SK-MEL-5 (cell line): ENCODE data around the gene HSFX1. TPM values are rescaled to one million over a fixed set of nuclear protein-coding genes. Genes with fewer than 3 reads are reported as not detected.
"Not testable (repeated sequence)": the region's sequence is repeated elsewhere in the genome, so short reads cannot be mapped to it uniquely, and the experiment has no call there.

Source experiments
- DNase-seq: peaks from one replicate; pipeline ENCODE4 v3.0.0-alpha.2; 2016; ENCODE audit warnings: low read depth, low spot score
- in situ Hi-C: cut with HindIII; loops from 2 replicates; pipeline ENCODE4 v1.10.0; 2016; ENCODE audit warnings: low sequenced_read_pairs, high pct_unique_total_duplicates, low pct_unique_long_range_greater_than_20kb
- polyA plus RNA-seq, 2 experiments: library from polyadenylated mRNA; depleted of rRNA; stranded (reverse); fragments of >200 nt; gene quantifications; 2 replicates each; pipeline ENCODE4 v1.2.3, GENCODE V29; 2015
- total RNA-seq: library from RNA; depleted of rRNA; stranded (reverse); fragments of >200 nt; shearing (Covaris generic); gene quantifications from 2 replicates; pipeline ENCODE4 v1.2.3, GENCODE V29; 2014; rRNA removed

Gene HSFX1
- 0.74 and 0.85 TPM in 2 replicates for total RNA-seq
- 0.52 and 0.92 TPM in 2 replicates for polyA plus RNA-seq (2015; cell fraction: cytosol; rRNA removed)
- 2.1 and 7.0 TPM in 2 replicates for polyA plus RNA-seq (2015; cell fraction: nucleus; rRNA removed)

DNA sequence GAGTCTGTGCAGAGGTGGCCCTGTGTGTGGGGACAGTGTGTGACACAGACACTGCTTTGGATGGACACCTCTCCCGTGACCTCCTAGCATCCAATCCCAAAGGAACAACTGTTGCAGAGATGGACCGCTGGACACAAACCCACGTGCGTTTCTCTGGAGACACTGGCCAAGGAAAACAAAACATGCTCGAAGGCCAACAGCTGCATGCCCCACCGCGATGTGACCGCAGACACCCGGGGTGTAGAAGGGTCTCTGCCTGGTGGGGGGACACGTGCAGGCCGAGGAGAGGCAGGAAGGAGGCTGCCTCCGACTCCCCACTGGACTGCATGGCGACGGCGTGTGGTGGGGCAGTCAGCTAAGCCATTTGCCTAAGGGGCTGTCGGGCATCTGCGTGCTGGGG is at the start of gene HSFX1:
Gene HSFX1, plus strand, starts transcription at position 301 of the 400 bp plus-strand sequence. CDS start 614 bp downstream, outside the sequence.
- DNase-seq, in situ Hi-C loops: not testable (repeated sequence)

DNA sequence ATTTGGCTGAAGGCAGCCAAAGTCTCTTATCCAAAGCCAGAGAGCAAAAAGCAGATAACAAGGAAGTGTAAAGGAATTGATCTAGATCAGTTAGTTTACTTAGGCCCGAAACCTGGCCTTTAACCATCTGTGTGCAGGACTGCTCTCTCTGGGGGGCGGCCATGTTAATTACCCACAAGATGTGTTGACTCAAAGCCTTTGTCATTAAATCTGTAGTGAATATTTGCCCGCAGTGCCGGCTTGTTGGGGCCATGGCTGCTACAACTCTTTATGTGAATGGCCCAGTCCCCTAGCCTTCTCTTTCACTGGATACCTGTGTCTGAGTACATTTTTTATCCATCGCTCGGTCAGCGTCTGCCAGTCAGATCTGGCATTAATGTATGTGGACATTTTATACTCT is 46.6 kb upstream of the HSFX1 start:
- DNase-seq, in situ Hi-C loops: not testable (repeated sequence)

- DNase-seq, in situ Hi-C loops: not testable (repeated sequence)
Measured at GRCh38 chrX:149742269-149742668, 31.6 kb upstream of the HSFX1 start.

DNA sequence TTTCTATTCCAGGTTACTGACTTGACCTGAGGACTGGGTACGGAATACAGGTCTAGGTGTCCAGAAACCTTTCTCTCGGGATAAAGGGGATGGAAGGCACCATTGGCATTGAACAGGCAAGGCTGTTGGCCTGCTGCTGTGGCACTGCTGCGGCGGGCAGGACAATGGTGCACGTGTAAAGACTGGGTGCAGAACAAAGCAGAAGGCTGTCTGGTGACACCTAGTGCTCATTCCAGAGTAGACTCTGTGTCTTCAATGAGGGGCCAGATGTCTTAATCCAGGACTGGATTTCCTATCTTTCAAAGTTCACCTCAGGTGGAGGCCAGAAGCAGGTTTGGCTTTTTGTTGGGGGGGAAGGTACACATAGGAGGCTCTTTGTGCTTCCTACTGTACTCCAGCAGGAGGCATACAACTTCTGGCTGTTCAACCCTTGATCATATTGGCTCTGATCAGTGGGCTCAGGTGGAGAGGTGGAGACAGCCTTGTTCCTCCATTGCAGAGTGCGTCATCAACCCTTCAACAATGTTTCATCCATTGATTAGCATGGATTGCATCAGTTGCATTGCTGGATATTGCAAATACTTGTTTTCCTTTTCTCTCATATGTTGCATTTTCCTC is 27.4 kb upstream of the HSFX1 start:
- in situ Hi-C loops, DNase-seq: not testable (repeated sequence)

- no peak for DNase-seq
- in situ Hi-C loops: no loop called here
Measured at GRCh38 chrX:149757206-149758067, 16.4 kb upstream of the HSFX1 start.

- no peak for DNase-seq
- in situ Hi-C loops: no loop called here
Measured at GRCh38 chrX:149758068-149758714, 15.7 kb upstream of the HSFX1 start.

GRCh38 chrX:149758715-149759078 is 15.2 kb upstream of the HSFX1 start:
- in situ Hi-C loops, DNase-seq: not testable (repeated sequence)

DNA sequence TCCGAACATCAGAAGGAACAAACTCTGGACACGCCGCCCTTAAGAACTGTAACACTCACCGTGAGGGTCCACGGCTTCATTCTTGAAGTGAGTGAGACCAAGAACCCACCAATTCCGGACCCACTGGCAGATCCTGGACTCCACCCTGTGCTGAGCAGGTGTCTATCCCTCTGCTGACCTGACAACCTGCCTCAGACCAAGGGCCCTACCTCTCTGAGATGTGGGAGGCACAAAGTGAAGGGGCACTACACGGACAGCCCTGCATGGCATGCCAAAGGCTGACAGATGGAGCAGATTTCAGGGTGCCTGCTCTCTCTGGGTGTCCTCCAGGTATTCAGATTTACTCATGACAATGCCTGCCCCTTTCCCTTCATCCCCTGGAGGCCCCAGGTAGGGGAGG is 14.0 kb upstream of the HSFX1 start:
- in situ Hi-C loops: no loop called here
- DNase-seq: no peak

DNA sequence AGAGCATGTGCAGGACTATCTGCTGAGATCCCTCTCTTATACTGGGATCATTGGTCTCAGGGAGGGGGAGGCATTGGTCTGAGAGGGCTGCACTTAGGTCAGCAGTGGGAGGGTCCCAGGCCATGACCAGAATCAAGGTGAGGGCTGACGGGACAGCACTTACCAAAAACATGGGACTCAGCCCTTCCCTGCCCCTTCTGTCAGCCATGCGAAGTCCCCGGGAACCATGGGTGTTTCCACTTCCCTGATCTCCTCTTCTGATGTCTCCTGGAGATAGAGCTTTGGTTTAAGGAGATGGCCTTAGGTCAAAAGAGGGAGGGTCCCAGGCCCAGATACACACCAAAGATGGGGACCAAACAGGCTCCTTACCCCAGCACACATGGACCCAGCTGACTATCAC is 12.9 kb upstream of the HSFX1 start:
- in situ Hi-C loops: no loop called here
- no peak for DNase-seq

- DNase-seq, in situ Hi-C loops: not testable (repeated sequence)
Measured at GRCh38 chrX:149761858-149762674, 11.8 kb upstream of the HSFX1 start.

DNA sequence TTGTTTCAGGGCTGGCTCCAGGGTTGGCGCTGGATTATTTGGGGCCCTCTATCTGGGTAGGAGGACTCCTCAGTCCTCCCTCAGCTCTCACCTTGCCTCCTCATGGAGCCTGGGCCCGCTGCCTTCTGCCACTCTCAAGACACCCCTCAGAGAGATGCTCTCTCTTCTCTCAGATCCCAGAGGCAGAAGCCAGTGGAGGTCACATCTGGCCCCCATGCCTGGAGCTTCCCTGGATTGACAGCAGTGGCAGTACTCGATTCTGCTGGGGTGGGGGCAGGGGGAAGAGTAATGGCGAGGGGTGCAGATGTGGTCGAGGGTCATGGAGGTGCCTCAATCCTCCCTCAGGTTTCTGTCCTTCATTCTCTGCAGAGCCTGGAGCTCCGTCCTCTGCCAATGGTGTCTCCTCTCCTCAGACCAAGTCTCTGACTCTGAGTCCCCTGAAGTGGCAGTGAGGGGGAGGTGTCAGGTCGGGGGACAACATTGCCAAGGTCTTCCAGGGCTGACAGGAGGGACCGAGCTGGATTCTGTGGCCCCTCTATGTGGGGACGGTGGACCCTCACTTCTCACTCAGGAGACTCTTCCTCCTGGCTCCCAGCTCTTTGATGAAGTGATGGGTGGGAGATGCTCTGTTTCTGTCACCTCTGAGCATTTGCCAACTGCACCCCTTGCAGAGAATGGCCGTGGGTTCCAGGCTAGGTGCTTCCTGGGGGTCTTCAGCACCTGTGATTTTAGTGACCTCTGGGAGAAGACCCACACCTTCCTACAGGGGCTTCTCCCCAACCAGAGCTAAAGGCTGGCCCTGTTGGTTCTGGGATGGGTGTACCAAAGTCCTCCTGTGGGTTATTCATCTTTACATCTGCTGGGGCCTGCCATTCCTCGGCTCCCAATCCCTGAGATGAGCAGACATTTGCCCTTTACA is 10.9 kb upstream of the HSFX1 start:
- in situ Hi-C loops: no loop called here
- DNase-seq: no peak

DNA sequence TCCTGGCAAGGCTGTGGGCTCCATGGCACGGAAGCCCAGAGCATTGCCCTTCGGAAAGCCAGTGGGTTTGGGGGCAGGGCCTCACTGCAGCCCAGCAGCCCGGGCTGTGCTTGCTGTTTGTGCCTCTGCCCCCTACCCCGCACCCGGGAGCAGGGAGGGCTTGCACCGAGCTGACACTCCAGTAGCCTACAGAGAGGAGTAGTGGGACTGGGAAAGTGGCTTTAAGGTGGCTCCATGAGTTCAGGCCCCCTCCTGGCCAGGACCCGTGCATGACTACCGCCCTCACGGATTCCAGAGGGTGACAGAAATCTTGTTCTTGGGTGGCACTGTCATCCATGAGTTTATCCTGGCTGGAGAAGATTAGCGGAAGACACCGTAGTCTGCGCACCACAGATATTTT is 3.5 kb upstream of the HSFX1 start:
- DNase-seq, in situ Hi-C loops: not testable (repeated sequence)

DNA sequence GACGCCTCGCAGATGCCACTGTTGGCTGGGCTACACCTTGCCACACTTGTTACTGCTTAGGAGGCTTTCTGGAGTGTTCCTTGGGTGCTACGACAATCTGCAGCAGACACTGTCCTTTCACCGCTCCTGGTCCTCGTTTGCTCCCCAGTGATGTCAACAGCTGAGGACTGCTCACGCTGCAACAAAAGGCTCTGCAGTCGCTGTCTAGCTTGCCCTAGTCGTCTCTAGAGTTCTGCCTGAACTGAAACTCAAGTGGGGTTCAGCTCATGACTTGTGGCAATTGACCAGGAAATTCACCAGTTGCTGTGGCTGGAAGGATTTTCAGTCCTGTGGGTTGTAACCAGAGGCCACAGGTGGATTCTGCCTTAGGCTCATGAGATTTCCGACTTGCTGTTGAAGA is 842 bp upstream of the HSFX1 start:
- DNase-seq, in situ Hi-C loops: not testable (repeated sequence)

DNA sequence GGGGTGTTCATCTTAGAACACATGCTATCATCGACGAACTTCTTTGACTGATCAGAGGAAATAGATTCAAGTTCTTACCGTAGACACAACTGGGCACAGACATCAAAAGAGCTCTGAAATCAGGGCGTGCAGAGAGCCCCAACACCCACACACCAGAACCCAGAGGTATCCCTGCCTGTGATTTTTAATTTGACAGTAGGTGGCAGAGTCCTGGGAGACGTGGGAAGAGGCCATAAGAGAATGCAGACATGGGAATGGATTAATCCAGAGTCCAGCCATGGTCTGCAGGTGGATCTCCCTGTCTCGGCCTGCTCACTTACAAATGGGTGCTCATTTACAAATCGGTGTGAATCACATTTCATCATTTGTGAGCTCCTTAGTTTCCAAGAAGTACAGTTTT is 4.1 kb downstream of the HSFX1 start:
- DNase-seq, in situ Hi-C loops: not testable (repeated sequence)

GRCh38 chrX:149781727-149782126 is 7.9 kb downstream of the HSFX1 start, which contains the start of gene MAGEA9:
Gene MAGEA9 (plus strand): TSS chrX:149781930. CDS start chrX:149786211, 4,281 bp downstream.
- DNase-seq, in situ Hi-C loops: not testable (repeated sequence)

DNA sequence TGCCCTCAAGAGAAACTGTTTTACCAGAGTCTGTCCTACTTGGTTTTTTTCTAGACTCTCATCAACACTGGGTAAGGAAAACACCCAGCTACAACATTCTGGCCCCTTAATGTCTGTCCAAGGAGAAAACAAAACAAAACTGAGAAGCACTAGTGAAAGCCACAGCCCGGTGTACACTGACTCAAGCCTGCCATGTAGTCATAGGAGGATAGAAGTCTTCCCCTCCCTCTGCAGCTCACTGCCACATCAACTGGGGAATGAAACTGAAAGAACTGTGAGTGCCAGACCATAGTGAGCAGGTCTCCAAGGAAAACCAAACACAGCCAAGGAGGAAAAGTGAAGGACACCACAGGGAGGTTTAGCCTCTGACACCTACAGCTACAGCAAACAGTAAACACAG is 21.7 kb downstream of the HSFX1 start:
- in situ Hi-C loops: not testable (repeated sequence)

More for the DNA sequence above, 21.7 kb downstream of the HSFX1 start:
- DNase-seq: not testable (repeated sequence)
